AG20443 (cell line): ENCODE measurements around the gene KRTAP10-11.
"Not testable (repeated sequence)": the region's sequence is repeated elsewhere in the genome, so short reads cannot be mapped to it uniquely, and the experiment has no call there.

Source experiments
- DNase-seq: peaks from one replicate; pipeline ENCODE4 v3.0.0; 2012; ENCODE audit warnings: low spot score, mixed read lengths

Gene KRTAP10-11

DNA sequence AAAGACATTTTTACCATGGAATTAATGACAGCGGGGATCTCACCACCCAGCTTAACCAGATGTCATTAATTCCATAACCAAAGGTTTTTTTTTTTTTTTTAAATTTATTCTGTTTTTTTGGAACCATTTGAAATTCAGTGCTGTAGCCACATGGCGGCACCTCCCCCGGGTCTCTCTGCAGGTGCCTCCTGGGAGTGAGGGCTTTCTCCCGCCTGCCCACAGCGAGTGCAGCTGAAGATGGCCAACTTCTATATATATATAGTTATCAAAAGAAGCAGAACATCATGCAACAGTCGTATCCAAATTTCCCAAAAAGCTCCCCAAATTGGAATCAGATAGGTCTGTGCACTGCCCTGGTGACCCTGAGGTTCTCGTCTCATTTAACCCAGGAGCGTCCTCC, 30.7 kb upstream of the KRTAP10-11 start:
- no peak for DNase-seq

DNA sequence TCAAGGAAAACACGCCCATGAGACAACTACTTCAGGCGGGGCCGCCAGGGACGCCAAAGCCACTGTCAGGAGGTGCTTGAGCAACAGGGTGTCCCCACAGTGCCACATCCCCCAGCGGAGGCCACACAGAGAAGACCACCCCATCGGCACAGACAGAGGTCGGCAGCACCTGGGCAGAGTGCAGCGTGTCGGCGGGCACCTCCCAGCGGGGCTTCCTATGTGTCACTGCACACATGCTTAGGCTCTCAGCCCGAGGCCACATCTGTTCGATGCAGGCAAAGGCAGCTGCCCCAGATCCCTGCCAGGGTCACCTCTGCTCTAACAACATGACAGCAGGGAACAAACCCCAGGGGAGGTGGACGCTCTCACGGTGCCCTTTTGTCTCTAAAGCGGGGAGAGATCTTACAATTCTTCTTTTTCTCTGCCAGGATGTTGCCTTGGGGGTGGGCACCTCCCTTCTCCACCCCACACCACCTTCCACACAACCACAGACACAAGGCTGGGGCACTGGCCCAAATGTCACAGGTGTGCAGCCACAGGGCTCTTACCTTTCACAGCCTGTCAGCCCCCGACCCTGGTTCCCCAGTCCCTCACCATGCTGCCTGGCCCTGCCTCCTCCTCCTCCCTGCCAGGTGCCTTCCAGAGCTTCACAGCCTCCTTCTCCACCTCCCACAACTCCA, 30.2 kb upstream of the KRTAP10-11 start:
- DNase-seq: no peak

DNA sequence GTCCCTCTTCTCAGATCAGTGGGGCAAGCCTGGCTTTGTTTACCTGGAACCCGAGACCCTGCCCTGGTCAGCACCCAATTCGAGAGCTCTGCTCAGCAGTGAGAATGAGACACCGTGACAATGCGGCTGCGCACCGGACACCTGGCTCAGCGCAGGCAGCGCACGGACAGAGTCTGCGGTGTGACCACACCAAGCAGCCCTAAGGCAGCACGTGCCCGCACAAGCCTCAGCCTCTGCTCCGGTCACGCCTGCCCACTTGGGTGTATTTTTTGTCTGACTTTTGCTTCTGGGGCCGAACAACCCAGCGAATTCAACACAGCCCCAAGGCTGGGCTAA, 29.7 kb upstream of the KRTAP10-11 start:
- DNase-seq: no peak

DNA sequence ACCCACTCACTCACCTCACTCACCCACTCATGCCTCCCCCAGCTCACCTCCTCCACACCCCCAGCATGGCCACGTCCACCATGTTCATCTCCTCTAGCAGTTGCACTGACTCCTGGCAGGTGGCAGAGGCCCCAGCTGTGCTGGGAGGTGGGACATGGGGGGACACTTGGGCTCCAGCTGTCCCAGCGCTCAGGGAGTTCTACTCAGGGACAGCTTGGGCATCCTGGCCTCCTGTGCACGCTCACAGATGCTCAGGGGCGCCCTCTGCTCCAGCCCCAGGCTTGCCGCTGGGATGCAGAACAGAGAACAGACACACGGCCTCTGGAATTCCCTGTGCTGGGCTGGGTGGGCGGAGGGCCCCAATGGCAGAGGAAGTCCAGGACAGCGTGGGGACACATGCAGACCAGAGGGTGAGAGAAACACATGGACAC, 29.1 kb upstream of the KRTAP10-11 start:
- DNase-seq: no peak

DNA sequence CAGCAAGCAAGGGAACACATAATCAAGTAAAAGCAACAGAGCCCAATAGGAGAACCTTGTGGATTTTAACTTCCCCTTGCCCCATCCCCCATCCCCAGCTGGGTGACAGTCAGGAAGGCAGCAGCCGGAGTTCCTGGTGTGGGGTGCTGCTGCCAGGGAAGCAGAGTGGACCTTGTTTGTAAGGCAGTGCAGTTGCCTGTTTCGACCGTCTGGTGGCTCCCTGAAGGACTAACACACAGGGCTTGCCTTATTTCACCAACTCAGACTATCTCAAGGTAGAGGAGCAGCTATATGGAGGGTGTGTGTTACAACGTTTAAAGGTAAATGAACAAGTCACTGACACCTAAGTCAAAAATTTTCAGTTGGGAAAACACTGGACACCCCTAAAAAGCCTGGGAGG, 27.7 kb upstream of the KRTAP10-11 start:
- peak; percentile 30 for DNase-seq

DNA sequence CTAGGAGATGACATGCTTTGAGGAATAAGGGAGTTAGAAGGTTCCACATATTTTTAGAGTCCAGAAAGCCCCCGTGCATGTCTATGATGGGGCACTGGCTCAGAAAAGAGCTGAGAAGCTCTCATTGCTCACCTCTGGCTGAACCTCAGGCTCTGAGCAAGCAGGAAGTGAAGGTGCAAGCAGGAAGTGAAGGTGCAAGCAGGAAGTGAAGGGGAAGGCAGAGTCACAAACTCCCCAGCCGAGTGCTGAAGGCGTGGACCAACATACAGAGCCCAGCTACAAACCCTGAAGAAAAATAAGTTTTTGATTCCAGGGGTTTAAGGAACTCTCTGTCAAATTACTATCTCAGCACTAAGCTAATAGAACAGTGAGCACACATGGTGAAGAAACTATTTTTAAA, 27.3 kb upstream of the KRTAP10-11 start:
- no peak for DNase-seq

GRCh38 chr21:44619886-44620285, 26.3 kb upstream of the KRTAP10-11 start:
- DNase-seq: no peak

- no peak for DNase-seq
Observed at GRCh38 chr21:44623575-44623974, 22.6 kb upstream of the KRTAP10-11 start.

- DNase-seq: no peak
Observed at GRCh38 chr21:44625756-44626155, 20.5 kb upstream of the KRTAP10-11 start.

- DNase-seq: no peak
Observed at GRCh38 chr21:44626262-44626661, 20.0 kb upstream of the KRTAP10-11 start.

DNA sequence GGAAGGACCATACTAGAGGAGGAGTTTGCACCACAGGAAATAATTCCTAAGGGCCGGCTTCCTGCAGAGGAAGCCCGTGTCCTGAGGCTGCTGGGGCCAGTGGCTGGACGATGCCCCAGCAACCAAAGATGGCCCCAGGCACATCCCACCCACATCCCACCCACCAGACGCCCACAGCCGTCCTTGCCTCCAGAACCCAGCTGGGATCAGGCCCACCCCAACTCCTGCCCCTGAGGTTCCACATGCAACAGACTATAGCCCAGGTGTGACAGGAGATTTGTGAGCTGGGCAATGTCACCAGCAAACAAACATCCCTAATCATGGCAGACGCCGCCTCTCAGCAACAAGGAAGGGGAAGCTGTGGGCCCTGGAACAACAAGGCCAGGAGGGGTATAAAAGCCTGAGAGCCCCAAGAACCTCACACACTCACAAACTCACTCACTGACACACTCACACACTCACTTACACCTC, 19.5 kb upstream of the KRTAP10-11 start, which contains the start of gene KRTAP10-9:
Gene KRTAP10-9, plus strand, starts transcription at position 421 of the 471 bp plus-strand sequence. CDS start 79 bp downstream, outside the sequence.
- no peak for DNase-seq

GRCh38 chr21:44627181-44627822, 18.9 kb upstream of the KRTAP10-11 start:
- not testable (repeated sequence) for DNase-seq

- not testable (repeated sequence) for DNase-seq
Observed at GRCh38 chr21:44627831-44628233, 18.4 kb upstream of the KRTAP10-11 start.

DNA sequence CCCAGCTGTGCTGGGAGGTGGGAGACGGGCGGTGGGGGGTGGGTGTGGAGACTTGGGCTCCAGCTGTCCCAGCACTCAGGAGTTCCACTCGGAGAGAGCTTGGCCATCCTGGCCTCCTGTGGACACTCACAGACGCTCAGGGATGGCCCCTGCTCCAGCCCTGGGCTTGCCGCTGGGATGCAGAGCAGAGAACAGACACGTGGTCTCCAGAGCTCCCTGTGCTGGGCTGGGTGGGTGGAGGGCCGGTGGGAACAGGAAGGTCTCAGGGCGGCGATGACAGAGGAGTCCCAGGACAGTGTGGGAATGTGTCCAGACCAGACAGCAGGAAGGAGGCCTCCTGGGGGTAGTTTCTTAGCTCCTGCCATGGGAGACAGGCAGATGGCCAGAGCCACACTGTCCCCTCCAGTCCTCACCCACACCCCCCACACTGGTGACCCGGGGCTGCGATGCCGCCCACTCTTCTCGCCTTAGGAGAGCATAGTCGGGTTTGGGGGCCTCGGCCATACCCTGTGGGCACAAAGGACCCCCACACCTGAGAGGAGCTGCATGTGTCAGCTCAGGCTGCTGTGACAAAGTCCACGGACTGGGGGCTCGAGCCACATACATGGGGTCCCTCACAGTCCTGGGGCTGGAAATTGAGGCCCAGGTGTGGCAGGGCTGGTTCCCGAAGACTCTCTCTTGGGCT, 17.4 kb upstream of the KRTAP10-11 start:
- no peak for DNase-seq

DNA sequence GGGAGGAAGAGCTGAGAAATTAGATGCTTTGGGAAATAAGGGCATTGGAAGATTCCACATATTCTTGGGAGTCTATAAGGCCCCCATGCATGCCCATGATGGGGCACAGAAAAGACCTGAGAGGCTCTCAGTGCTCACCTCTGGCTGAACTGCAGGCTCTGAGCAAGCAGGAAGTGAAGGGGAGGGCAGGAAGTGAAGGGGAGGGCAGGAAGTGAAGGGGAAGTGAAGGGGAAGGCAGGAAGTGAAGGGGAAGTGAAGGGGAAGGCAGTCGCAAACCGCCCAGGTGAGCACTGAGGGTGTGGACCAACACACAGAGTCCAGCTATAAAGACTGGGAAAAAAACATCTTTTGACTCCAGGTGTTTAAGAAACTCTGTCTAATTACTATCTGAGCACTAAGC, 15.8 kb upstream of the KRTAP10-11 start:
- DNase-seq: no peak

- DNase-seq: no peak
Observed at GRCh38 chr21:44632067-44632466, 14.1 kb upstream of the KRTAP10-11 start.

DNA sequence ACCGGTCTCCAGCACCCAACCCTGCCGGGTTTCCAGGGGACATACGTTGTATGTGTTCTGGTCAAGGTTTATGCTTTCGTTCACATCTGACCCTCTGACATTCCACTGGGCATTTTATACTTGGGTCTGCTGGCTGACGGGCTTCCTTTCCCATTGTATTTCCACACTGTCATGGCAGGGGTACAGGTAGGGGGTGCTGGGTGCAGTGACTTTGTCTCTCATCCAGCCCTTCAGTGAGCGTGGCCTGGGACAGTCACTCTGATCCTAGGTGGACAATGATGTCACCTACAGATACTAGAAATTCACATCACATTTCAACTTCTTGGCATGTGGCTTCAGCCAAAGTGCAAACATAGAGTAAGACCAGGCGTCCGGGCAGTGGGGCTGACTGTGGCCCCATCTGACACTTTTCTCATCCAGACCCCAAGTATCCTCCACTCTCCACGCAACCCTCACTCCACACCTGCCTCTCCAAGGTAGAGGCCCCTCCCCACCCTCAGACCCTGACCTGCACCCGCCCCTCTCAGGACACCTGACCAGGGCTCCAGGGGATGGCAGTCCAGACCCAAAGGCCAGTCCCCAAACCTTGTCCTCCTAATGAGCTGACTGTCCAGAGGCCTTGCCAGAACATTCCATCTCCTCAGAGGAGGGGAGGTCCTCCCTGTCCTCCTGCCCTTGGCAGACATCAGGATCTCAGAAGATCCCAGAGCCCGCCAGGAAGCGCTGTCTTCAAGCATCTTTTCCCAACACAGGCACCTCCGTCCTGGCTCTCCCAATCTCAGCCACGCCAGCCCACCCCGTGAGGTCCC, 9.8 kb upstream of the KRTAP10-11 start:
- no peak for DNase-seq

- no peak for DNase-seq
Observed at GRCh38 chr21:44637018-44637850, 9.0 kb upstream of the KRTAP10-11 start, which contains the start of gene KRTAP10-10. KRTAP10-10 (plus strand) TSS chr21:44637356; CDS start chr21:44637418, 62 bp downstream.

- DNase-seq: not testable (repeated sequence)
Observed at GRCh38 chr21:44637851-44638348, 8.3 kb upstream of the KRTAP10-11 start.

- DNase-seq: not testable (repeated sequence)
Observed at GRCh38 chr21:44638506-44639330, 7.5 kb upstream of the KRTAP10-11 start.
